K562 (cell line): ENCODE results near the gene PPM1H. TPM values are rescaled to one million over a fixed set of nuclear protein-coding genes. Genes with fewer than 3 reads are reported as not detected.

ENCODE experiments used
- ATAC-seq: fragments of 200-7000 bp; cut with Tn5 transposase; 3 replicates; pipeline ENCODE4 v1.9.1; 2020; ENCODE audit warnings: moderate library complexity
- BruUV-seq: library from RNA; stranded (reverse); fragments of 400-500 nt; replicated peaks from 2 replicates; lab custom pipeline; 2021; lab: Mats Ljungman, UMichigan
- CTCF ChIA-PET: fragments of 300-600 bp; formaldehyde crosslinking; extraction: SDS; loops from one replicate; lab custom pipeline; 2021; ENCODE audit warnings: low intra/inter-chr PET ratio; lab: Yijun Ruan, JAX
- POLR2A ChIA-PET: fragments of 300-600, 350-650 bp; sonication (Branson Sonifier 250); formaldehyde crosslinking; extraction: SDS; loops from one replicate; lab custom pipeline; 2021; ENCODE audit warnings: antibody characterized with exemption, inconsistent platforms; lab: Yijun Ruan, JAX
- DNase-seq, 4 experiments: peaks; one replicate each; pipeline versions ENCODE4 v3.0.0 to v3.0.0-alpha.2; 2011 to 2018; ENCODE audit warnings: low spot score in 3 of 4, mixed read lengths in 3 of 4; ENCODE audit errors: extremely low read depth in 1 of 4
- FAIRE-seq: peaks from 2 replicates; lab custom pipeline; 2011; peaks lifted over from hg19 to GRCh38; lab: Jason Lieb, UNC
- H2AFZ ChIP-seq: 2 replicates; pipeline ENCODE4 v1.6.0; 2011; ENCODE audit warnings: low read depth, low read length, control low read depth, inconsistent platforms
- H3K27ac ChIP-seq: fragments of 200-600 bp; 3 replicates; pipeline ENCODE4 v1.8.0; 2011; ENCODE audit warnings: low read depth, mild to moderate bottlenecking, control low read depth, inconsistent platforms, low read length, moderate library complexity, mixed read lengths; ENCODE audit errors: extremely low read depth
- H3K27me3 ChIP-seq, 2 experiments: fragments of 300-600 bp in 1 of 2; 2 replicates in 1 of 2; 3 replicates in 1 of 2; pipeline versions ENCODE4 v1.6.0 to v1.8.0; 2011; ENCODE audit warnings: inconsistent platforms in 2 of 2, low read length in 2 of 2, mild to moderate bottlenecking in 1 of 2, mixed read lengths in 1 of 2, moderate library complexity in 1 of 2; ENCODE audit not compliant: control insufficient read depth in 2 of 2, insufficient read depth in 2 of 2
- H3K36me3 ChIP-seq: fragments of 300-600 bp; 3 replicates; pipeline ENCODE4 v1.8.0; 2011; ENCODE audit warnings: mild to moderate bottlenecking, low read length, inconsistent platforms; ENCODE audit not compliant: control insufficient read depth, insufficient read depth
- H3K4me1 ChIP-seq, 2 experiments: fragments of 200-600 bp in 1 of 2; replicated peaks in 1 of 2; 2 replicates in 1 of 2; 3 replicates in 1 of 2; pipeline versions ENCODE4 v1.5.1 to v1.8.0; 2011; ENCODE audit warnings: inconsistent platforms in 2 of 2, low read length in 2 of 2, mild to moderate bottlenecking in 1 of 2, mixed read lengths in 1 of 2, moderate library complexity in 1 of 2; ENCODE audit not compliant: control insufficient read depth in 2 of 2, insufficient read depth in 2 of 2
- H3K4me2 ChIP-seq: 2 replicates; pipeline ENCODE4 v1.6.1; 2011; ENCODE audit warnings: low read length, control low read depth, inconsistent platforms, mixed read lengths; ENCODE audit not compliant: insufficient read depth
- H3K4me3 ChIP-seq: fragments of 200-600 bp; sonication (generic), shearing (Covaris generic); 2 replicates; pipeline ENCODE4 v1.5.1; 2016; ENCODE audit warnings: control low read depth, inconsistent platforms
- H3K79me2 ChIP-seq: fragments of 200-600 bp; 3 replicates; pipeline ENCODE4 v1.8.0; 2011; ENCODE audit warnings: low read length, inconsistent platforms; ENCODE audit not compliant: control insufficient read depth, insufficient read depth
- H3K9ac ChIP-seq, 2 experiments: 2 replicates each; pipeline versions ENCODE4 v1.6.0 to v1.6.1; 2011; ENCODE audit warnings: low read depth in 2 of 2, low read length in 2 of 2, control low read depth in 1 of 2, inconsistent platforms in 1 of 2, mild to moderate bottlenecking in 1 of 2, mixed read lengths in 1 of 2; ENCODE audit not compliant: insufficient read depth in 1 of 2
- H3K9me1 ChIP-seq: one replicate; pipeline ENCODE4 v1.6.0; 2011; ENCODE audit warnings: inconsistent platforms, mild to moderate bottlenecking, low read length, moderate library complexity; ENCODE audit not compliant: control insufficient read depth, insufficient read depth
- H3K9me3 ChIP-seq: replicated peaks from 2 replicates; pipeline ENCODE4 v1.5.1; 2011; ENCODE audit warnings: low read depth, low read length, inconsistent platforms; ENCODE audit not compliant: control insufficient read depth, insufficient read depth
- H4K20me1 ChIP-seq: replicated peaks from 2 replicates; pipeline ENCODE4 v1.6.1; 2011; ENCODE audit warnings: low read length, inconsistent platforms, mixed read lengths; ENCODE audit not compliant: control insufficient read depth, insufficient read depth
- FOXP1 ChIP-seq: sonication (generic); formaldehyde crosslinking; IDR thresholded peaks from 2 replicates; pipeline ENCODE4 v1.8.0; 2022; ENCODE audit warnings: mild to moderate bottlenecking, missing genetic modification reagents
- NR2C1 ChIP-seq, 2 experiments: fragments of 450-650 bp; IDR thresholded peaks; 2 replicates each; pipeline ENCODE4 v1.6.1; 2017; ENCODE audit warnings: mild to moderate bottlenecking in 2 of 2, antibody characterized with exemption in 1 of 2, inconsistent platforms in 1 of 2, missing compliant biosample characterization in 1 of 2, missing genetic modification characterization in 1 of 2
- OTX1 ChIP-seq: fragments of 450-650 bp; formaldehyde crosslinking; IDR thresholded peaks from 2 replicates; pipeline ENCODE4 v1.4.0; 2022; ENCODE audit warnings: mild to moderate bottlenecking
- RB1 ChIP-seq: fragments of 450-650 bp; IDR thresholded peaks from 2 replicates; pipeline ENCODE4 v1.6.1; 2017; ENCODE audit warnings: low read depth, mild to moderate bottlenecking
- WGBS: fragments of 100-300 bp; shearing (Covaris generic); methylation state at CpG from one replicate; pipeline ENCODE4 v1.1.6; 2016; ENCODE audit warnings: low coverage, mixed read lengths; ENCODE audit not compliant: insufficient coverage; ENCODE audit errors: missing lambda C conversion rate; 5-methylcytosine and 5-hydroxymethylcytosine counted together
- in situ Hi-C: fragments of 300-500 bp; cut with MboI; formaldehyde crosslinking; loops from 4 replicates; pipeline ENCODE4 v1.15.0; 2018; ENCODE audit warnings: inconsistent platforms, mixed read lengths
- intact Hi-C: fragments of 100-400 bp; cut with micrococcal nuclease; formaldehyde crosslinking; loops from 2 replicates; pipeline ENCODE4 v1.14.2; 2022
- polyA plus RNA-seq, 8 experiments: library from polyadenylated mRNA; depleted of rRNA in 4 of 8; stranded (reverse) in 5 of 8; unstranded in 3 of 8; fragments of >200 nt; fragmentation: Nextera tagmentation in 2 of 8; fragmentation: Illumina TruSeq in 1 of 8; extraction: Ambion mirVana in 2 of 8; extraction: Trizol in 1 of 8; gene quantifications; 2 replicates each; pipeline versions ENCODE4 v1.2.1 to v1.2.3, GENCODE V29; 2011 to 2014; ENCODE audit warnings: inconsistent platforms in 1 of 8, missing spikeins in 1 of 8
- total RNA-seq, 7 experiments: library from RNA; depleted of rRNA in 6 of 7; stranded (reverse); fragments of >200 nt in 6 of 7; fragmentation: Illumina TruSeq in 2 of 7; extraction: Trizol in 2 of 7; gene quantifications; 2 replicates each; pipeline versions ENCODE4 v1.2.1 to v1.2.3, GENCODE V29; 2011 to 2021; ENCODE audit warnings: low replicate concordance in 1 of 7
- TF ChIP-seq, protein P1 (sequence below): fragments of 250-450 bp; sonication (Bioruptor Pico); IDR thresholded peaks from 2 replicates; pipeline ENCODE4 v1.8.0; 2022; ENCODE audit warnings: inconsistent platforms, mild to moderate bottlenecking, moderate library complexity, borderline replicate concordance
- TF ChIP-seq, protein P2 (sequence below): fragments of 450-650 bp; IDR thresholded peaks from 2 replicates; pipeline ENCODE4 v1.6.1; 2017; ENCODE audit warnings: antibody characterized with exemption
- TF ChIP-seq, protein P3 (sequence below), 3 experiments: IDR thresholded peaks in 2 of 3; conservative IDR thresholded peaks in 1 of 3; 2 replicates each; pipeline ENCODE4 v1.5.1; 2011 to 2012; ENCODE audit warnings: low read length in 3 of 3, mild to moderate bottlenecking in 3 of 3, control low read depth in 2 of 3, improper control_type of control experiment in 1 of 3, inconsistent platforms in 1 of 3, low read depth in 1 of 3, mixed read lengths in 1 of 3, moderate library complexity in 1 of 3; ENCODE audit not compliant: insufficient read depth in 2 of 3

The PPM1H gene
- total and polyA plus RNA-seq, 9 of the 15 experiments (the other 6 are each of a cell fraction or from before 2014, with no cell fraction given), result 5.3 to 29.3 (median 11.3) TPM

DNA sequence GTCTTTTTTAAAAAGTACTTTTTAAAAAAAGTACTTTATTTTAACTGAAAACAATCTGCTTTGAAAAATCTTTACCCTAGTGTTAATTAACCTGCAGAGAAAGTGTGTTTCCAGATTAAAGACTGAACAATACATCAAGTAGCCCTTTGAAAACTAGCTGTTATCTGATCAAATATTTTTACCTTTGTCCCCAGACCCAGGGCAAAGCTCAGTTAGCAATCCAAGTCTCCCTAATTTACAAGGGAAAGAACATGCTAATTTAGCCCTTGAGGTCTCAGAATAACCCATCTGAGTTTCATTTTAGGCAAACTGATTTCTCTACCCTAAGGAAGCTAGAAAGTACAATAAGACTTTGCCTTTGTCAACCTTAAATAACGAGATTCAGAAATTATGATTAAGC, 91.2 kb downstream of the PPM1H start:
- TF ChIP-seq, protein P1, sequence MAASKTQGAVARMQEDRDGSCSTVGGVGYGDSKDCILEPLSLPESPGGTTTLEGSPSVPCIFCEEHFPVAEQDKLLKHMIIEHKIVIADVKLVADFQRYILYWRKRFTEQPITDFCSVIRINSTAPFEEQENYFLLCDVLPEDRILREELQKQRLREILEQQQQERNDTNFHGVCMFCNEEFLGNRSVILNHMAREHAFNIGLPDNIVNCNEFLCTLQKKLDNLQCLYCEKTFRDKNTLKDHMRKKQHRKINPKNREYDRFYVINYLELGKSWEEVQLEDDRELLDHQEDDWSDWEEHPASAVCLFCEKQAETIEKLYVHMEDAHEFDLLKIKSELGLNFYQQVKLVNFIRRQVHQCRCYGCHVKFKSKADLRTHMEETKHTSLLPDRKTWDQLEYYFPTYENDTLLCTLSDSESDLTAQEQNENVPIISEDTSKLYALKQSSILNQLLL (CRISPR knock-in tag), result no peak
- TF ChIP-seq OTX1 (CRISPR knock-in tag) (no peak), FOXP1 (CRISPR knock-in tag) (no peak), RB1 (no peak), NR2C1 (IDR thresholded peaks at IDR 0.05) (no peak), NR2C1 (tag; IDR thresholded peaks at IDR 0.05) (no peak)
- TF ChIP-seq, protein P2, sequence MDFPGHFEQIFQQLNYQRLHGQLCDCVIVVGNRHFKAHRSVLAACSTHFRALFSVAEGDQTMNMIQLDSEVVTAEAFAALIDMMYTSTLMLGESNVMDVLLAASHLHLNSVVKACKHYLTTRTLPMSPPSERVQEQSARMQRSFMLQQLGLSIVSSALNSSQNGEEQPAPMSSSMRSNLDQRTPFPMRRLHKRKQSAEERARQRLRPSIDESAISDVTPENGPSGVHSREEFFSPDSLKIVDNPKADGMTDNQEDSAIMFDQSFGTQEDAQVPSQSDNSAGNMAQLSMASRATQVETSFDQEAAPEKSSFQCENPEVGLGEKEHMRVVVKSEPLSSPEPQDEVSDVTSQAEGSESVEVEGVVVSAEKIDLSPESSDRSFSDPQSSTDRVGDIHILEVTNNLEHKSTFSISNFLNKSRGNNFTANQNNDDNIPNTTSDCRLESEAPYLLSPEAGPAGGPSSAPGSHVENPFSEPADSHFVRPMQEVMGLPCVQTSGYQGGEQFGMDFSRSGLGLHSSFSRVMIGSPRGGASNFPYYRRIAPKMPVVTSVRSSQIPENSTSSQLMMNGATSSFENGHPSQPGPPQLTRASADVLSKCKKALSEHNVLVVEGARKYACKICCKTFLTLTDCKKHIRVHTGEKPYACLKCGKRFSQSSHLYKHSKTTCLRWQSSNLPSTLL, result no peak
- TF ChIP-seq, protein P3, sequence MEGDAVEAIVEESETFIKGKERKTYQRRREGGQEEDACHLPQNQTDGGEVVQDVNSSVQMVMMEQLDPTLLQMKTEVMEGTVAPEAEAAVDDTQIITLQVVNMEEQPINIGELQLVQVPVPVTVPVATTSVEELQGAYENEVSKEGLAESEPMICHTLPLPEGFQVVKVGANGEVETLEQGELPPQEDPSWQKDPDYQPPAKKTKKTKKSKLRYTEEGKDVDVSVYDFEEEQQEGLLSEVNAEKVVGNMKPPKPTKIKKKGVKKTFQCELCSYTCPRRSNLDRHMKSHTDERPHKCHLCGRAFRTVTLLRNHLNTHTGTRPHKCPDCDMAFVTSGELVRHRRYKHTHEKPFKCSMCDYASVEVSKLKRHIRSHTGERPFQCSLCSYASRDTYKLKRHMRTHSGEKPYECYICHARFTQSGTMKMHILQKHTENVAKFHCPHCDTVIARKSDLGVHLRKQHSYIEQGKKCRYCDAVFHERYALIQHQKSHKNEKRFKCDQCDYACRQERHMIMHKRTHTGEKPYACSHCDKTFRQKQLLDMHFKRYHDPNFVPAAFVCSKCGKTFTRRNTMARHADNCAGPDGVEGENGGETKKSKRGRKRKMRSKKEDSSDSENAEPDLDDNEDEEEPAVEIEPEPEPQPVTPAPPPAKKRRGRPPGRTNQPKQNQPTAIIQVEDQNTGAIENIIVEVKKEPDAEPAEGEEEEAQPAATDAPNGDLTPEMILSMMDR (IDR thresholded peaks at IDR 0.05 in 2 of 3, conservative IDR thresholded peaks at IDR 0.05 in 1 of 3; ENCODE audit: insufficient read depth in 2 of 3, low read depth in 1 of 3, low read length in 3 of 3), result no peak
- no peaks in the 10 kb centered on the region; a peak in 1 of 5 replicates for H3K4me1 ChIP-seq
- H3K4me2 ChIP-seq, result no peak overlapping the region
- in situ Hi-C loops (no loop called here), intact Hi-C loops (no loop called here)
- 0 out of 3 replicates have a peak, but pooled peaks cover 2% of the 10 kb centered on the region for H3K79me2 ChIP-seq
- POLR2A ChIA-PET, result interaction anchor here (1.2 kb wide), 1 partner anchor 24 kb away, joined by 3 read pairs; no protein-coding TSS in a partner anchor
- no peak for DNase-seq
- no peak overlapping the region for H3K27ac ChIP-seq
- H2AFZ ChIP-seq, result no peak overlapping the region
- H4K20me1 ChIP-seq, result no peaks in the 10 kb centered on the region; the same call in 1 of the 2 replicates
- no peak overlapping the region for H3K4me3 ChIP-seq
- no peak for ATAC-seq
- WGBS, result 59% methylated on average over 1 of the region's 1 CpG
- H3K9me1 ChIP-seq, result no peaks in the 10 kb centered on the region
- BruUV-seq, result no TSS peak
- H3K36me3 ChIP-seq, result no peaks in the 10 kb centered on the region
- no peaks in the 10 kb centered on the region for H3K27me3 ChIP-seq
- FAIRE-seq, result no peak
- CTCF ChIA-PET, result no interaction called here
- H3K9me3 ChIP-seq, result no peaks in the 10 kb centered on the region; the same call in 1 of the 2 replicates
- H3K9ac ChIP-seq, result no peak overlapping the region
